ENCODE measurements around the gene PRPF38A.

The PRPF38A gene

GRCh38 chr1:52460694-52461093, 56.3 kb downstream of the PRPF38A start:
- FAIRE-seq (no peak), DNase-seq (ENCODE audit: low spot score) (no peak)

GRCh38 chr1:52461821-52462220, 57.4 kb downstream of the PRPF38A start:
- FAIRE-seq (no peak), DNase-seq (ENCODE audit: low spot score) (no peak)

GRCh38 chr1:52463891-52464290, 59.5 kb downstream of the PRPF38A start:
- FAIRE-seq, result no peak
- DNase-seq (ENCODE audit: low spot score), result no peak

- FAIRE-seq, result no peak
- no peak for DNase-seq (ENCODE audit: low spot score)
Observed at GRCh38 chr1:52469108-52469507, 64.7 kb downstream of the PRPF38A start.
